Activated CD8-positive, alpha-beta memory T cell treated with anti-CD3 and anti-CD28 coated beads for 48 hours (primary cell): ENCODE results near the gene ITIH5.

ENCODE experiments used
- DNase-seq, 3 experiments: peaks; one replicate each; pipeline ENCODE4 v3.0.0-alpha.2; 2020; ENCODE audit warnings: low read depth in 2 of 3, low spot score in 2 of 3

ITIH5 gene

GRCh38 chr10:7587168-7587864 is 79.5 kb downstream of the ITIH5 start:
- DNase-seq: no peak

GRCh38 chr10:7585228-7585627 is 81.5 kb downstream of the ITIH5 start:
- DNase-seq: no peak

- no peak for DNase-seq
These were observed 83.1 kb downstream of the ITIH5 start for GRCh38 chr10:7583626-7584025.

GRCh38 chr10:7580520-7580919 is 86.2 kb downstream of the ITIH5 start:
- no peak for DNase-seq

GRCh38 chr10:7579681-7580080 is 87.1 kb downstream of the ITIH5 start:
- DNase-seq: no peak

GRCh38 chr10:7577579-7577978 is 89.2 kb downstream of the ITIH5 start:
- no peak for DNase-seq

GRCh38 chr10:7577176-7577575 is 89.6 kb downstream of the ITIH5 start:
- DNase-seq: no peak

GRCh38 chr10:7576340-7576739 is 90.4 kb downstream of the ITIH5 start:
- DNase-seq: no peak

GRCh38 chr10:7572391-7572790 is 94.4 kb downstream of the ITIH5 start:
- DNase-seq: no peak

- DNase-seq: no peak
These were observed 94.8 kb downstream of the ITIH5 start for GRCh38 chr10:7571981-7572380.

- DNase-seq: no peak
These were observed 98.7 kb downstream of the ITIH5 start for GRCh38 chr10:7567911-7568620.

GRCh38 chr10:7566891-7567290 is 99.9 kb downstream of the ITIH5 start:
- DNase-seq: no peak

GRCh38 chr10:7565871-7566270 is 100.9 kb downstream of the ITIH5 start:
- DNase-seq: no peak

- DNase-seq: no peak
These were observed 103.0 kb downstream of the ITIH5 start for GRCh38 chr10:7563770-7564169.

GRCh38 chr10:7563368-7563767 is 103.4 kb downstream of the ITIH5 start:
- no peak for DNase-seq

GRCh38 chr10:7561985-7562384 is 104.8 kb downstream of the ITIH5 start:
- DNase-seq: no peak

GRCh38 chr10:7561216-7561893 is 105.4 kb downstream of the ITIH5 start:
- DNase-seq: no peak

GRCh38 chr10:7560519-7560918 is 106.2 kb downstream of the ITIH5 start:
- no peak for DNase-seq

- DNase-seq: no peak
These were observed 107.4 kb downstream of the ITIH5 start for GRCh38 chr10:7559386-7559785.

GRCh38 chr10:7558036-7558435 is 108.7 kb downstream of the ITIH5 start:
- DNase-seq: no peak

- no peak for DNase-seq
These were observed 113.2 kb downstream of the ITIH5 start for GRCh38 chr10:7553531-7553930.
